Testis (tissue), 3 donors: ENCODE measurements around the gene SLC25A34. TPM values are rescaled to one million over a fixed set of nuclear protein-coding genes. Genes with fewer than 3 reads are reported as not detected.

Experiments used
- DNase-seq: peaks from one replicate; pipeline ENCODE4 v3.0.0-alpha.2; 2019
- H3K27ac ChIP-seq, 2 donors: fragments of 200-600 bp; sonication (generic); one replicate each; pipeline ENCODE4 v1.5.1; 2019
- H3K27me3 ChIP-seq: fragments of 200-600 bp; sonication (generic); one replicate; pipeline ENCODE4 v1.5.1; 2019
- H3K36me3 ChIP-seq: fragments of 200-600 bp; sonication (generic); one replicate; pipeline ENCODE4 v1.5.1; 2017; ENCODE audit warnings: low read depth; ENCODE audit errors: missing control alignments
- H3K4me1 ChIP-seq: fragments of 200-600 bp; sonication (generic); one replicate; pipeline ENCODE4 v1.5.1; 2019
- H3K4me3 ChIP-seq, 2 donors: fragments of 200-600 bp; sonication (generic); one replicate each; pipeline ENCODE4 v1.5.1; 2017 to 2019
- H3K9me3 ChIP-seq: fragments of 200-600 bp; sonication (generic); one replicate; pipeline ENCODE4 v1.5.1; 2017
- POLR2A ChIP-seq: fragments of 450-650 bp; IDR thresholded peaks from one replicate; pipeline ENCODE4 v1.6.1; 2017; ENCODE audit warnings: antibody characterized with exemption, mild to moderate bottlenecking, moderate library complexity
- WGBS, 2 donors: methylation state at CpG; one replicate each; pipeline ENCODE4 v1.1.5; 2018; 5-methylcytosine and 5-hydroxymethylcytosine counted together
- intact Hi-C: fragments of 100-400 bp; cut with DNase I; formaldehyde crosslinking; loops from one replicate; pipeline ENCODE4 v1.15.1; 2023; ENCODE audit warnings: low total_unique reads
- polyA plus RNA-seq: library from polyadenylated mRNA; stranded (reverse); fragments of 350-450 nt; fragmentation: Illumina TruSeq; extraction: RNeasy Lipid Tissue Mini Kit (QIAGEN cat#74804); gene quantifications from one replicate; pipeline ENCODE4 v1.2.3, GENCODE V29; 2014; ENCODE audit warnings: low read depth, low replicate concordance; ENCODE audit not compliant: insufficient read depth
- total RNA-seq, 2 donors: library from RNA; depleted of rRNA; stranded (reverse); fragments of >200 nt; gene quantifications; one replicate each; pipeline ENCODE4 v1.2.3, GENCODE V29; 2016
- TF ChIP-seq, protein P1 (sequence below), 3 experiments: fragments of 450-650 bp in 2 of 3; fragments of 200-600 bp in 1 of 3; sonication (generic) in 1 of 3; IDR thresholded peaks; one replicate each; pipeline ENCODE4 v1.5.1; 2016 to 2019; ENCODE audit warnings: antibody characterized with exemption in 3 of 3, mild to moderate bottlenecking in 2 of 3, moderate library complexity in 1 of 3

SLC25A34 gene
- total and polyA plus RNA-seq, 3 donors from 2014 or later: 2.5 to 3.8 (median 2.6) TPM

GRCh38 chr1:15744122-15744679 is 8.1 kb downstream of the SLC25A34 start:
- Histone ChIP-seq H3K27me3 (no peaks in the 10 kb centered on the region), H3K9me3 (no peaks in the 10 kb centered on the region), H3K27ac (no peak overlapping the region), H3K36me3 (no peaks in the 10 kb centered on the region), H3K4me3 (no peak overlapping the region), H3K4me1 (peaks cover 3% of the 10 kb centered on the region)
- 86 to 89% methylated on average over 11 to 18 of the region's 30 CpGs for WGBS, 2 donors
- TF ChIP-seq POLR2A: no peak
- TF ChIP-seq, protein P1, sequence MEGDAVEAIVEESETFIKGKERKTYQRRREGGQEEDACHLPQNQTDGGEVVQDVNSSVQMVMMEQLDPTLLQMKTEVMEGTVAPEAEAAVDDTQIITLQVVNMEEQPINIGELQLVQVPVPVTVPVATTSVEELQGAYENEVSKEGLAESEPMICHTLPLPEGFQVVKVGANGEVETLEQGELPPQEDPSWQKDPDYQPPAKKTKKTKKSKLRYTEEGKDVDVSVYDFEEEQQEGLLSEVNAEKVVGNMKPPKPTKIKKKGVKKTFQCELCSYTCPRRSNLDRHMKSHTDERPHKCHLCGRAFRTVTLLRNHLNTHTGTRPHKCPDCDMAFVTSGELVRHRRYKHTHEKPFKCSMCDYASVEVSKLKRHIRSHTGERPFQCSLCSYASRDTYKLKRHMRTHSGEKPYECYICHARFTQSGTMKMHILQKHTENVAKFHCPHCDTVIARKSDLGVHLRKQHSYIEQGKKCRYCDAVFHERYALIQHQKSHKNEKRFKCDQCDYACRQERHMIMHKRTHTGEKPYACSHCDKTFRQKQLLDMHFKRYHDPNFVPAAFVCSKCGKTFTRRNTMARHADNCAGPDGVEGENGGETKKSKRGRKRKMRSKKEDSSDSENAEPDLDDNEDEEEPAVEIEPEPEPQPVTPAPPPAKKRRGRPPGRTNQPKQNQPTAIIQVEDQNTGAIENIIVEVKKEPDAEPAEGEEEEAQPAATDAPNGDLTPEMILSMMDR (IDR thresholded peaks at IDR 0.05): no peak
- no peak for DNase-seq
- intact Hi-C loops: no loop called here

GRCh38 chr1:15747378-15747777 is 11.3 kb downstream of the SLC25A34 start:
- WGBS, 2 donors: 60 to 82% methylated on average over 3 to 8 of the region's 8 CpGs
- Histone ChIP-seq H3K27ac (no peak overlapping the region), H3K27me3 (no peaks in the 10 kb centered on the region), H3K36me3 (no peaks in the 10 kb centered on the region), H3K9me3 (no peaks in the 10 kb centered on the region), H3K4me1 (peaks cover 9% of the 10 kb centered on the region), H3K4me3 (no peak overlapping the region)
- TF ChIP-seq, protein P1 (IDR thresholded peaks at IDR 0.05): no peak
- no peak for TF ChIP-seq POLR2A
- intact Hi-C loops: no loop called here
- DNase-seq: no peak

DNA sequence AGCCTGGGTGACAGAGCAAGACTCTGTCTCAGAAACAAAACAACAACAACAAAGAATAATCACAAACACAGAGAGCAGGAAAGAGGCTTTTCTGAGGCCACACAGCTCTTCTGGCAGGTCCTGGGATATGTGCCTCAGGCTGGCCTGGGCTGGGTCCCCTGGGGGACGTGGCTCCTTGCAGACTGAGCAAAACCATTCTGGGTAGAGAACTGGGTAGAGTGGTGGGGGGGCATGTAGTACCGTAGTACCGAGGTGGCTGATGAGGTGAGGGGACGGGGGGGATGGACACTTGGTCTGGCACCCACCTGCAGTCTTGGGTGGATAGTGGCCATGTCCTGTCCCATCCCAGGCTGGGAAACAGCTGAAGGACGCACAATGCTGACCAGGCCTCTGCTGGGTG is 12.2 kb downstream of the SLC25A34 start:
- TF ChIP-seq, protein P1 (IDR thresholded peaks at IDR 0.05): no peak
- no peak for TF ChIP-seq POLR2A
- no peaks in the 10 kb centered on the region for H3K9me3 ChIP-seq
- intact Hi-C loops: no loop called here
- peaks cover 9% of the 10 kb centered on the region for H3K4me1 ChIP-seq
- no peak overlapping the region for H3K27ac ChIP-seq
- H3K27me3 ChIP-seq: no peaks in the 10 kb centered on the region
- 87 to 89% methylated on average over 4 to 5 of the region's 5 CpGs for WGBS, 2 donors
- H3K36me3 ChIP-seq: no peaks in the 10 kb centered on the region
- DNase-seq: no peak
- H3K4me3 ChIP-seq: no peak overlapping the region

- WGBS, 2 donors: 88 to 93% methylated on average over 10 of the region's 10 CpGs
- Histone ChIP-seq H3K4me3 (no peak overlapping the region), H3K27ac (no peak overlapping the region), H3K9me3 (no peaks in the 10 kb centered on the region), H3K36me3 (no peaks in the 10 kb centered on the region), H3K4me1 (peaks cover 9% of the 10 kb centered on the region), H3K27me3 (no peaks in the 10 kb centered on the region)
- TF ChIP-seq, protein P1 (IDR thresholded peaks at IDR 0.05): no peak
- no peak for TF ChIP-seq POLR2A
- no peak for DNase-seq
- intact Hi-C loops: no loop called here
Observed at GRCh38 chr1:15748690-15749398, 12.8 kb downstream of the SLC25A34 start.
